Left kidney (tissue), 8 donors: ENCODE data around the gene CCND1. TPM values are rescaled to one million over a fixed set of nuclear protein-coding genes. Genes with fewer than 3 reads are reported as not detected.

Source experiments
- DNase-seq: peaks from one replicate; pipeline ENCODE4 v3.0.0-alpha.2; 2013
- long read RNA-seq, 8 donors: transcript quantifications; one replicate each; lab custom pipeline, GENCODE V29; 2026
- polyA plus RNA-seq: library from polyadenylated mRNA; unstranded; fragments of 120-200 nt; gene quantifications from one replicate; pipeline ENCODE4 v1.2.1, GENCODE V29; 2013; ENCODE audit not compliant: insufficient read length

The CCND1 gene
- 132 TPM for polyA plus RNA-seq
- long read RNA-seq, donor 1, full-length matches to known transcripts, result 56 of 71 reads
- long read RNA-seq, donor 1, partial matches to known transcripts, result 15 of 71 reads
- long read RNA-seq, donor 1, other reads (novel, unspliced or antisense), result 0 of 71 reads
- long read RNA-seq, donor 2, full-length matches to known transcripts, result 27 of 27 reads
- long read RNA-seq, donor 2, partial matches to known transcripts, result 0 of 27 reads
- long read RNA-seq, donor 2, other reads (novel, unspliced or antisense), result 0 of 27 reads
- long read RNA-seq, donor 3, full-length matches to known transcripts, result 24 of 37 reads
- long read RNA-seq, donor 3, partial matches to known transcripts, result 13 of 37 reads
- long read RNA-seq, donor 3, other reads (novel, unspliced or antisense), result 0 of 37 reads
- long read RNA-seq, donor 4, full-length matches to known transcripts, result 1 of 7 reads
- long read RNA-seq, donor 4, partial matches to known transcripts, result 6 of 7 reads
- long read RNA-seq, donor 4, other reads (novel, unspliced or antisense), result 0 of 7 reads
- long read RNA-seq, donor 5, full-length matches to known transcripts, result 29 of 29 reads
- long read RNA-seq, donor 5, partial matches to known transcripts, result 0 of 29 reads
- long read RNA-seq, donor 5, other reads (novel, unspliced or antisense), result 0 of 29 reads
- long read RNA-seq, donor 6, full-length matches to known transcripts, result 33 of 48 reads
- long read RNA-seq, donor 6, partial matches to known transcripts, result 15 of 48 reads
- long read RNA-seq, donor 6, other reads (novel, unspliced or antisense), result 0 of 48 reads
- long read RNA-seq, donor 7, full-length matches to known transcripts, result 45 of 51 reads
- long read RNA-seq, donor 7, partial matches to known transcripts, result 6 of 51 reads
- long read RNA-seq, donor 7, other reads (novel, unspliced or antisense), result 0 of 51 reads
- long read RNA-seq, donor 8, full-length matches to known transcripts, result 9 of 9 reads
- long read RNA-seq, donor 8, partial matches to known transcripts, result 0 of 9 reads
- long read RNA-seq, donor 8, other reads (novel, unspliced or antisense), result 0 of 9 reads

- peak; percentile 86 for DNase-seq
These were observed at the start of gene CCND1 for GRCh38 chr11:69640995-69641581. Gene CCND1, plus strand, starts transcription at chr11:69641156. Its CDS starts 158 bp downstream, at chr11:69641314.

GRCh38 chr11:69592986-69593650 lies 47.8 kb upstream of the CCND1 start:
- no peak for DNase-seq

GRCh38 chr11:69593851-69594250 lies 47.1 kb upstream of the CCND1 start:
- DNase-seq, result no peak

- no peak for DNase-seq
These were observed 46.5 kb upstream of the CCND1 start for GRCh38 chr11:69594481-69594880.

- no peak for DNase-seq
These were observed 44.9 kb upstream of the CCND1 start for GRCh38 chr11:69595805-69596665.

- DNase-seq, result no peak
These were observed 42.8 kb upstream of the CCND1 start for GRCh38 chr11:69598147-69598546.

GRCh38 chr11:69599502-69599901 lies 41.5 kb upstream of the CCND1 start:
- DNase-seq, result no peak

- DNase-seq, result no peak
These were observed 41.0 kb upstream of the CCND1 start for GRCh38 chr11:69600001-69600400.

GRCh38 chr11:69601011-69601975 lies 39.7 kb upstream of the CCND1 start:
- DNase-seq, result no peak

GRCh38 chr11:69603111-69603836 lies 37.7 kb upstream of the CCND1 start:
- DNase-seq, result no peak

- DNase-seq, result no peak
These were observed 36.9 kb upstream of the CCND1 start for GRCh38 chr11:69604055-69604454.

GRCh38 chr11:69605737-69606526 lies 35.0 kb upstream of the CCND1 start:
- DNase-seq, result no peak

GRCh38 chr11:69609351-69609750 lies 31.6 kb upstream of the CCND1 start:
- no peak for DNase-seq

GRCh38 chr11:69611548-69612526 lies 29.1 kb upstream of the CCND1 start:
- no peak for DNase-seq

- no peak for DNase-seq
These were observed 27.4 kb upstream of the CCND1 start for GRCh38 chr11:69613594-69613993.

- no peak for DNase-seq
These were observed 26.9 kb upstream of the CCND1 start for GRCh38 chr11:69614085-69614484.
